Sigmoid colon (tissue), 4 donors: ENCODE results near the gene ALKBH5.

ENCODE experiments used
- EP300 ChIP-seq, 4 donors: sonication (generic); formaldehyde crosslinking; IDR thresholded peaks; one replicate each; pipeline ENCODE4 v1.6.1; 2017; ENCODE audit warnings: antibody characterized with exemption in 4 of 4
- POLR2A ChIP-seq, 2 donors: fragments of 450-650 bp; IDR thresholded peaks; one replicate each; pipeline ENCODE4 v1.6.1; 2016; ENCODE audit warnings: antibody characterized with exemption in 2 of 2, mild to moderate bottlenecking in 2 of 2, moderate library complexity in 2 of 2
- TF ChIP-seq, protein P1 (sequence below), 4 experiments: fragments of 450-650 bp in 3 of 4; fragments of 200-600 bp in 1 of 4; IDR thresholded peaks; one replicate each; pipeline ENCODE4 v1.5.1; 2016 to 2019; ENCODE audit warnings: antibody characterized with exemption in 4 of 4, mild to moderate bottlenecking in 3 of 4, moderate library complexity in 2 of 4

DNA sequence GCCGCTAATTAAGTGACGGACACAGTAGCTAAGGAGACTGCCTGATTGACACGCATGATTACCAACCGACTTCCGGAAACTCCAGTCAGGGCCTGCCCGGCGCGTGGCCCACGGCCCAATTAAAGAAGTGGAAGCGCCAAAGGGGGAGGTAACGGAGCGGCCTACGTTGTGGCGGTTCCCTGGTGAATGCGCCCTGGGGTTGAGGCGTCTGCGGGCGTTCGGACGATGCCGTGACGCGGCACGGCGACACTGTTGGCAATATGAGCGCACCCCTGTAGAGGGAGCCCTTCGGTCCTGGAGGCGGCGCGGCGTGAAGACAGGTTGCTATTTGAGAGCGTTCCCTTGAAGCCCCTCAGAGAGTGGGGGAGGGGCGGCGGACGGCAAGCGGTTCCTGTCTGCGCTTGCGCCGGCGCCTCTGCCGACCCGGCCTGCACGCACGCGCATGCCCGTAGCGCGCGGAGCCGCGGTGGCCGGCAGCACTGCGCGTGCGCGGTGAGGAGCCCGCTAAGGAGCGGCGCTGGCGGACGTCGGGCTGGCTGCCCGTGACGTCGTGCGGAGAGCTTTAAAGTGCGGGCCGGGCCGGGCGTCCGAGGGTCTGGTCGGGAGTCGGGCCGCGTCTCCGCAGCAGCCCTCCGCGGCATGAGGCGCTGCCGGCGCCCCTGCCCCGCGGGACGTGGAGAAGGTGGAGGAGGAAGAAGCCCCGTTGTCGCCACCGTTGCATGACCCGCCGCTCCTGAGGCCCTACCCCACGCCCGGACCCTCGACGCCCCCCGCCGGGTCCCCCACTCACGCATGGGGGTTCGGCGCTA, at the start of gene ALKBH5:
- TF ChIP-seq POLR2A (IDR thresholded peaks at IDR 0.05) (peak; percentile 71 to 77), EP300 (IDR thresholded peaks at IDR 0.05) (no peak)
- TF ChIP-seq, protein P1, sequence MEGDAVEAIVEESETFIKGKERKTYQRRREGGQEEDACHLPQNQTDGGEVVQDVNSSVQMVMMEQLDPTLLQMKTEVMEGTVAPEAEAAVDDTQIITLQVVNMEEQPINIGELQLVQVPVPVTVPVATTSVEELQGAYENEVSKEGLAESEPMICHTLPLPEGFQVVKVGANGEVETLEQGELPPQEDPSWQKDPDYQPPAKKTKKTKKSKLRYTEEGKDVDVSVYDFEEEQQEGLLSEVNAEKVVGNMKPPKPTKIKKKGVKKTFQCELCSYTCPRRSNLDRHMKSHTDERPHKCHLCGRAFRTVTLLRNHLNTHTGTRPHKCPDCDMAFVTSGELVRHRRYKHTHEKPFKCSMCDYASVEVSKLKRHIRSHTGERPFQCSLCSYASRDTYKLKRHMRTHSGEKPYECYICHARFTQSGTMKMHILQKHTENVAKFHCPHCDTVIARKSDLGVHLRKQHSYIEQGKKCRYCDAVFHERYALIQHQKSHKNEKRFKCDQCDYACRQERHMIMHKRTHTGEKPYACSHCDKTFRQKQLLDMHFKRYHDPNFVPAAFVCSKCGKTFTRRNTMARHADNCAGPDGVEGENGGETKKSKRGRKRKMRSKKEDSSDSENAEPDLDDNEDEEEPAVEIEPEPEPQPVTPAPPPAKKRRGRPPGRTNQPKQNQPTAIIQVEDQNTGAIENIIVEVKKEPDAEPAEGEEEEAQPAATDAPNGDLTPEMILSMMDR (IDR thresholded peaks at IDR 0.05) = no peak
